Caco-2 (cell line): ENCODE data around the gene DOCK3. TPM values are rescaled to one million over a fixed set of nuclear protein-coding genes. Genes with fewer than 3 reads are reported as not detected.

ENCODE experiments used
- BruUV-seq: library from RNA; stranded (reverse); fragments of 400-500 nt; replicated peaks from 2 replicates; lab custom pipeline; 2021; lab: Mats Ljungman, UMichigan
- CTCF ChIA-PET: fragments of 300-600 bp; sonication (Branson Sonifier 250); formaldehyde crosslinking; loops from one replicate; lab custom pipeline; 2022; ENCODE audit warnings: antibody characterized with exemption; lab: Charles Lee
- POLR2A ChIA-PET: fragments of 300-600 bp; sonication (Branson Sonifier 250); formaldehyde crosslinking; loops from one replicate; lab custom pipeline; 2022; ENCODE audit warnings: antibody characterized with exemption; lab: Charles Lee
- DNase-seq, 2 experiments: peaks; one replicate each; pipeline versions ENCODE4 v3.0.0 to v3.0.0-alpha.2; 2020 to 2022
- H3K27me3 ChIP-seq: replicated peaks from 2 replicates; pipeline ENCODE4 v1.6.0; 2011; ENCODE audit warnings: low read length; ENCODE audit not compliant: control insufficient read depth, insufficient read depth
- H3K36me3 ChIP-seq: 2 replicates; pipeline ENCODE4 v1.5.1; 2011; ENCODE audit warnings: low read length; ENCODE audit not compliant: control insufficient read depth, insufficient read depth
- H3K4me1 ChIP-seq: fragments of 250-450 bp; sonication (Bioruptor Pico); 2 replicates; pipeline ENCODE4 v1.5.1; 2020; ENCODE audit warnings: mild to moderate bottlenecking
- H3K4me3 ChIP-seq: 2 replicates; pipeline ENCODE4 v1.5.1; 2011; ENCODE audit warnings: low read depth, mild to moderate bottlenecking, control low read depth, low read length
- H3K9me3 ChIP-seq: fragments of 250-450 bp; sonication (Bioruptor Pico); 2 replicates; pipeline ENCODE4 v1.5.1; 2020; ENCODE audit warnings: mild to moderate bottlenecking, moderate library complexity
- H3K27ac Mint-ChIP-seq: one replicate; pipeline ENCODE4 v1.8.0; 2022; ENCODE audit warnings: mixed read lengths; ENCODE audit not compliant: unreplicated experiment
- H3K27me3 Mint-ChIP-seq: one replicate; pipeline ENCODE4 v1.8.0; 2022; ENCODE audit warnings: mixed read lengths; ENCODE audit not compliant: insufficient read depth, unreplicated experiment
- H3K36me3 Mint-ChIP-seq: one replicate; pipeline ENCODE4 v1.8.0; 2022; ENCODE audit warnings: mild to moderate bottlenecking, mixed read lengths; ENCODE audit not compliant: insufficient read depth, unreplicated experiment
- H3K4me1 Mint-ChIP-seq: one replicate; pipeline ENCODE4 v1.8.0; 2022; ENCODE audit warnings: low read depth, mixed read lengths; ENCODE audit not compliant: unreplicated experiment
- H3K4me3 Mint-ChIP-seq: one replicate; pipeline ENCODE4 v1.8.0; 2022; ENCODE audit warnings: mild to moderate bottlenecking, moderate library complexity, mixed read lengths; ENCODE audit not compliant: unreplicated experiment
- H3K9me3 Mint-ChIP-seq: one replicate; pipeline ENCODE4 v1.8.0; 2022; ENCODE audit warnings: mixed read lengths; ENCODE audit not compliant: unreplicated experiment
- CTCF ChIP-seq, 2 experiments: fragments of 200-600 bp in 1 of 2; IDR thresholded peaks; 1 replicate in 1 of 2; 2 replicates in 1 of 2; pipeline versions ENCODE4 v1.5.1 to v1.8.0; 2011 to 2022; ENCODE audit warnings: antibody characterized with exemption in 1 of 2, control low read depth in 1 of 2, inconsistent platforms in 1 of 2, low read depth in 1 of 2, low read length in 1 of 2, mild to moderate bottlenecking in 1 of 2, moderate library complexity in 1 of 2; ENCODE audit not compliant: insufficient read depth in 1 of 2, severe bottlenecking in 1 of 2, unreplicated experiment in 1 of 2
- intact Hi-C: fragments of 100-400 bp; cut with micrococcal nuclease; formaldehyde crosslinking; loops from one replicate; pipeline ENCODE4 v1.10.0; 2022; ENCODE audit not compliant: unreplicated experiment
- total RNA-seq: library from RNA; stranded (reverse); gene quantifications from 2 replicates; pipeline ENCODE4 v1.2.3, GENCODE V29; 2022

Gene DOCK3
- total RNA-seq, 1 experiment from 2014 or later: 0.05 TPM

- BruUV-seq: no TSS peak
- no peaks in the 10 kb centered on the region for H3K9me3 Mint-ChIP-seq
- ChIA-PET CTCF (interaction anchor here (1.1 to 4.5 kb wide), 3 partner anchors 38 to 231 kb away, joined by 4 to 91 read pairs (median 5); partner anchors contain the start of genes HEMK1 and MAPKAPK3), POLR2A (no interaction called here)
- H3K36me3 Mint-ChIP-seq: peaks cover 7% of the 10 kb centered on the region
- no peaks in the 10 kb centered on the region for H3K4me1 ChIP-seq
- no peak overlapping the region for H3K27ac Mint-ChIP-seq
- DNase-seq: no peak
- no peak for TF ChIP-seq CTCF (IDR thresholded peaks at IDR 0.05; ENCODE audit: insufficient read depth in 1 of 2, low read depth in 1 of 2, low read length in 1 of 2, severe bottlenecking in 1 of 2, unreplicated experiment in 1 of 2)
- H3K4me3 Mint-ChIP-seq: no peak overlapping the region
- no peaks in the 10 kb centered on the region for H3K36me3 ChIP-seq
- no peak overlapping the region for H3K4me3 ChIP-seq
- intact Hi-C loops: no loop called here
- no peaks in the 10 kb centered on the region for H3K27me3 ChIP-seq
- no peaks in the 10 kb centered on the region for H3K4me1 Mint-ChIP-seq
- H3K27me3 Mint-ChIP-seq: peaks cover 3% of the 10 kb centered on the region
- no peaks in the 10 kb centered on the region for H3K9me3 ChIP-seq
Measured at GRCh38 chr3:50653937-50654595, 20.7 kb upstream of the DOCK3 start.

GRCh38 chr3:50655009-50655830 is 19.5 kb upstream of the DOCK3 start:
- H3K27me3 ChIP-seq: no peaks in the 10 kb centered on the region
- POLR2A ChIA-PET: no interaction called here
- no peaks in the 10 kb centered on the region for H3K4me1 ChIP-seq
- no TSS peak for BruUV-seq
- no peak for TF ChIP-seq CTCF (IDR thresholded peaks at IDR 0.05; ENCODE audit: insufficient read depth in 1 of 2, low read depth in 1 of 2, low read length in 1 of 2, severe bottlenecking in 1 of 2, unreplicated experiment in 1 of 2)
- Mint-ChIP-seq H3K9me3 (no peaks in the 10 kb centered on the region), H3K4me3 (no peak overlapping the region), H3K4me1 (no peaks in the 10 kb centered on the region), H3K27ac (no peak overlapping the region), H3K27me3 (peaks cover 3% of the 10 kb centered on the region), H3K36me3 (peaks cover 7% of the 10 kb centered on the region)
- H3K9me3 ChIP-seq: no peaks in the 10 kb centered on the region
- DNase-seq: no peak
- no peak overlapping the region for H3K4me3 ChIP-seq
- no peaks in the 10 kb centered on the region for H3K36me3 ChIP-seq
- CTCF ChIA-PET: interaction anchor here (0.6 to 4.5 kb wide), 2 partner anchors 20 to 39 kb away, joined by 3 to 91 read pairs; partner anchors contain the start of gene MAPKAPK3
- intact Hi-C loops: no loop called here

- ChIA-PET POLR2A (no interaction called here), CTCF (no interaction called here)
- TF ChIP-seq CTCF (IDR thresholded peaks at IDR 0.05; ENCODE audit: insufficient read depth in 1 of 2, low read depth in 1 of 2, low read length in 1 of 2, severe bottlenecking in 1 of 2, unreplicated experiment in 1 of 2): no peak
- Mint-ChIP-seq H3K4me1 (no peaks in the 10 kb centered on the region), H3K27ac (no peak overlapping the region), H3K27me3 (peaks cover 3% of the 10 kb centered on the region), H3K9me3 (no peaks in the 10 kb centered on the region), H3K4me3 (no peak overlapping the region), H3K36me3 (peaks cover 7% of the 10 kb centered on the region)
- H3K4me3 ChIP-seq: no peak overlapping the region
- intact Hi-C loops: no loop called here
- H3K4me1 ChIP-seq: no peaks in the 10 kb centered on the region
- no peaks in the 10 kb centered on the region for H3K27me3 ChIP-seq
- no peak for DNase-seq
- no peaks in the 10 kb centered on the region for H3K36me3 ChIP-seq
- no TSS peak for BruUV-seq
- H3K9me3 ChIP-seq: no peaks in the 10 kb centered on the region
Measured at GRCh38 chr3:50656417-50657195, 18.1 kb upstream of the DOCK3 start.
